Activated naive CD4-positive, alpha-beta T cell (primary cell): Measurements from ENCODE around the gene GPATCH11.

Experiments
- DNase-seq, 4 experiments: peaks; one replicate each; lab custom pipeline; 2025; lab: John Stamatoyannopoulos, UW

Gene GPATCH11

GRCh38 chr2:37105150-37105549 lies 20.8 kb downstream of the GPATCH11 start:
- DNase-seq: no peak

GRCh38 chr2:37109523-37109922 lies 25.2 kb downstream of the GPATCH11 start:
- DNase-seq: no peak

GRCh38 chr2:37110306-37111212 lies 26.2 kb downstream of the GPATCH11 start:
- DNase-seq: no peak

GRCh38 chr2:37111958-37112357 lies 27.6 kb downstream of the GPATCH11 start:
- DNase-seq: no peak

GRCh38 chr2:37117566-37117965 lies 33.2 kb downstream of the GPATCH11 start:
- no peak for DNase-seq

GRCh38 chr2:37119157-37119556 lies 34.8 kb downstream of the GPATCH11 start:
- no peak for DNase-seq

- no peak for DNase-seq
Observed at GRCh38 chr2:37125416-37125815, 41.1 kb downstream of the GPATCH11 start.

- no peak for DNase-seq
Observed at GRCh38 chr2:37132914-37133313, 48.6 kb downstream of the GPATCH11 start.

GRCh38 chr2:37142546-37142945 lies 58.2 kb downstream of the GPATCH11 start:
- no peak for DNase-seq

GRCh38 chr2:37143974-37144373 lies 59.7 kb downstream of the GPATCH11 start:
- DNase-seq: no peak

- no peak for DNase-seq
Observed at GRCh38 chr2:37146062-37146461, 61.7 kb downstream of the GPATCH11 start.

GRCh38 chr2:37148325-37148724 lies 64.0 kb downstream of the GPATCH11 start:
- DNase-seq: no peak
